Stimulated activated CD4-positive, alpha-beta T cell treated with anti-CD3 and anti-CD28 coated beads, Interleukin-12 subunit alpha, Interleukin-12 subunit beta, amount 100 ng/mL, for 24 hours (primary cell): ENCODE measurements around the gene PAK2.
"Not testable (repeated sequence)": the region's sequence is repeated elsewhere in the genome, so short reads cannot be mapped to it uniquely, and the experiment has no call there.

ENCODE experiments used
- DNase-seq, 2 experiments: peaks; one replicate each; pipeline ENCODE4 v3.0.0-alpha.2; 2020; ENCODE audit warnings: low read depth in 2 of 2

Gene PAK2

GRCh38 chr3:196739671-196740480 is at the start of gene PAK2:
PAK2 (plus strand) TSS chr3:196739857; CDS start chr3:196782647, 42,790 bp downstream.
- DNase-seq, result peak; percentile 81 to 87

- no peak for DNase-seq
Observed at GRCh38 chr3:196689941-196690660, 49.6 kb upstream of the PAK2 start.

- no peak for DNase-seq
Observed at GRCh38 chr3:196691386-196691785, 48.3 kb upstream of the PAK2 start.

- DNase-seq, result no peak
Observed at GRCh38 chr3:196694202-196694638, 45.4 kb upstream of the PAK2 start.

GRCh38 chr3:196694941-196695848 is 44.5 kb upstream of the PAK2 start:
- peak in 1 of 2 experiments; percentile 17 for DNase-seq

GRCh38 chr3:196695849-196696226 is 43.8 kb upstream of the PAK2 start:
- DNase-seq, result no peak

GRCh38 chr3:196697270-196697669 is 42.4 kb upstream of the PAK2 start:
- no peak for DNase-seq

- no peak for DNase-seq
Observed at GRCh38 chr3:196699749-196700148, 39.9 kb upstream of the PAK2 start.

GRCh38 chr3:196700801-196701200 is 38.9 kb upstream of the PAK2 start:
- no peak for DNase-seq

GRCh38 chr3:196706327-196706726 is 33.3 kb upstream of the PAK2 start:
- no peak for DNase-seq

GRCh38 chr3:196706731-196707130 is 32.9 kb upstream of the PAK2 start:
- no peak for DNase-seq

- DNase-seq, result no peak
Observed at GRCh38 chr3:196707566-196707965, 32.1 kb upstream of the PAK2 start.

GRCh38 chr3:196708467-196708866 is 31.2 kb upstream of the PAK2 start:
- no peak for DNase-seq

- peak; percentile 74 to 79 for DNase-seq
Observed at GRCh38 chr3:196711838-196712513, 27.7 kb upstream of the PAK2 start, which contains the start of the genes CEP19 and PIGX. CEP19 (minus strand) TSS chr3:196712250; CDS start chr3:196708657, 3,593 bp downstream. PIGX (plus strand) TSS chr3:196712377.

GRCh38 chr3:196712514-196713413 is 26.9 kb upstream of the PAK2 start:
- DNase-seq, result peak; percentile 41 to 55

GRCh38 chr3:196717162-196717561 is 22.5 kb upstream of the PAK2 start:
- not testable (repeated sequence) for DNase-seq

- no peak for DNase-seq
Observed at GRCh38 chr3:196721097-196721496, 18.6 kb upstream of the PAK2 start.

- no peak for DNase-seq
Observed at GRCh38 chr3:196726788-196727675, 12.6 kb upstream of the PAK2 start.

- DNase-seq, result no peak
Observed at GRCh38 chr3:196735751-196736150, 3.9 kb upstream of the PAK2 start.
